Adipocyte (in vitro differentiated cells): ENCODE measurements around the gene SIGLEC8.
"Not testable (repeated sequence)": the region's sequence is repeated elsewhere in the genome, so short reads cannot be mapped to it uniquely, and the experiment has no call there.

Source experiments
- DNase-seq: peaks from one replicate; pipeline ENCODE4 v3.0.0-alpha.2; 2015; ENCODE audit warnings: low read depth
- H3K27me3 ChIP-seq: replicated peaks from 2 replicates; pipeline ENCODE4 v1.7.0; 2013; ENCODE audit warnings: mild to moderate bottlenecking, low read length, moderate library complexity; ENCODE audit not compliant: control insufficient read depth, insufficient read depth
- H3K36me3 ChIP-seq: 2 replicates; pipeline ENCODE4 v1.7.0; 2013; ENCODE audit warnings: low read length, mild to moderate bottlenecking, moderate library complexity; ENCODE audit not compliant: control insufficient read depth, insufficient read depth, severe bottlenecking
- H3K4me1 ChIP-seq: 2 replicates; pipeline ENCODE4 v1.7.0; 2013; ENCODE audit warnings: mild to moderate bottlenecking, low read length, moderate library complexity; ENCODE audit not compliant: control insufficient read depth, insufficient read depth
- H3K4me3 ChIP-seq: 2 replicates; pipeline ENCODE4 v1.7.0; 2013; ENCODE audit warnings: mild to moderate bottlenecking, low read length, moderate library complexity
- H3K9ac ChIP-seq: 2 replicates; pipeline ENCODE4 v1.7.0; 2013; ENCODE audit warnings: mild to moderate bottlenecking, low read length, moderate library complexity
- H3K9me3 ChIP-seq: 2 replicates; pipeline ENCODE4 v1.7.0; 2013; ENCODE audit warnings: mild to moderate bottlenecking, low read length, moderate library complexity; ENCODE audit not compliant: control insufficient read depth

Gene SIGLEC8

GRCh38 chr19:51458051-51458645, at the start of gene SIGLEC8:
Gene SIGLEC8 (minus strand): TSS chr19:51458454. CDS start chr19:51458387, 67 bp downstream.
- H3K36me3 ChIP-seq, result no peaks in the 10 kb centered on the region
- H3K27me3 ChIP-seq, result peaks cover 20% of the 10 kb centered on the region
- no peak for DNase-seq
- no peak within 1 kb of the TSS for H3K4me3 ChIP-seq
- H3K9me3 ChIP-seq, result no peaks in the 10 kb centered on the region
- H3K4me1 ChIP-seq, result no peaks in the 10 kb centered on the region
- H3K9ac ChIP-seq, result no peak within 1 kb of the TSS

DNA sequence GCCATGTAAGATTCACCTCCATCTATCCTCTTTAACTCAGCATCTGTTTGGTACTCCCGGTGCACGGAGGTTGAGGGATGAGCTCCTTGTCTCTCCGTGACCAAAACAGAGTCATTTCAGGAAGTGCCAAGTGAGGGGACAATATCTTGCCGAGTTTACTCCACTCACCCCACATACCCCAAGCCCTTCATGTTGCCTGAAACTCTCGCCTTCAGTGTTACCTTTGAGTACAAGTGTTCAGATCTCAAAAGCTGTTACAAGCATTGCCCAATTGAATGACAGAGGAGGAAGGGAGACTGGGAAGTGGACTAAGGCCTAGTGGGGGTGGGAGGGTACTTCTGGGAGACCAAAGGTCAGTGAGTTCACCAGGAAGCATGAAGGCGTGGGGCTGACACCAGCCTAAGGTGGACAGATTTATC, 49.4 kb upstream of the SIGLEC8 start:
- Histone ChIP-seq H3K4me3 (no peak overlapping the region), H3K4me1 (no peaks in the 10 kb centered on the region), H3K9ac (no peak overlapping the region), H3K27me3 (peaks cover 5% of the 10 kb centered on the region), H3K9me3 (peaks cover 8% of the 10 kb centered on the region), H3K36me3 (no peaks in the 10 kb centered on the region)
- no peak for DNase-seq

DNA sequence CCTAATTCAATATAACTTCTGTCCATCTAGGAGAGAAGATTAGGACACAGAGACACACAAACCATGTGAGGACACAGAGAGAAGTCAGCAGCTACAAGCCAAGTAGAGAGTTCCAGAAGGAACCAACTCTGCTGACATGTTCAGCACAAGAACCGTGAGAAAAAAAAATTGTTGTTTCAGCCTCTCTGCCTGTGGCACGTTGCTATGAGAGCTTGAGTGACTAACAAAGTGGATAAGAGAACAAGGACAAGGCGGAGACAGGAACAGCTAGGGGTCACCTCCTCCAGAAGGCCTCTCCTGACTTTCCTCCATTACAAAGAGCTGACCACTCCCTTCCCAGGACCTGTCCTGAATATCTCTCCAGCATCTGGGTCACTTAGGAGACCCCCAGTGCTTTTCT, 48.9 kb upstream of the SIGLEC8 start:
- no peaks in the 10 kb centered on the region for H3K4me1 ChIP-seq
- H3K4me3 ChIP-seq, result no peak overlapping the region
- H3K27me3 ChIP-seq, result peaks cover 5% of the 10 kb centered on the region
- no peak for DNase-seq
- H3K9ac ChIP-seq, result no peak overlapping the region
- H3K36me3 ChIP-seq, result no peaks in the 10 kb centered on the region
- peaks cover 8% of the 10 kb centered on the region for H3K9me3 ChIP-seq

- DNase-seq, result no peak
- Histone ChIP-seq H3K9ac (no peak overlapping the region), H3K4me1 (no peaks in the 10 kb centered on the region), H3K4me3 (no peak overlapping the region), H3K36me3 (no peaks in the 10 kb centered on the region), H3K27me3 (peaks cover 10% of the 10 kb centered on the region), H3K9me3 (peaks cover 8% of the 10 kb centered on the region)
Observed at GRCh38 chr19:51505904-51506303, 47.6 kb upstream of the SIGLEC8 start.

DNA sequence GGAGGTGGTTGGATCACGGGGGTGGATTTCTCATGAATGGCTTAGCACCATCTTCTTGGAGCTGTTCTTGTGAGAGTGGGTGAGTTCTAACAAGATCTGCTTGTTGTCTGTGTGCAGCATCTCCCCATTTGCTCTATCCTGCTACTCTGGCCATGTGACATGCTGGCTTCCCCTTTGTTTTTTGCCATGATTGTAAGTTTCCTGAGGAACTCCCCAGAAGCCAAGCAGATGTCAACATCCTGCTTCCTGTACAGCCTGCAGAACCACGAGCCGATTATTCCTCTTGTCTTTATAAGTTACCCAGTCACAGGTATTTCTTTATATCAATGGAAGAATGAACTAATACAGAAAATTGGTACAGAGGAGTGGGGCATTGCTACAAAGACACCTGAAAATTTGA, 45.6 kb upstream of the SIGLEC8 start:
- no peak overlapping the region for H3K9ac ChIP-seq
- no peaks in the 10 kb centered on the region for H3K4me1 ChIP-seq
- peaks cover 4% of the 10 kb centered on the region for H3K27me3 ChIP-seq
- peaks cover 8% of the 10 kb centered on the region for H3K9me3 ChIP-seq
- H3K4me3 ChIP-seq, result no peak overlapping the region
- H3K36me3 ChIP-seq, result no peaks in the 10 kb centered on the region
- DNase-seq, result no peak

- DNase-seq, result no peak
- Histone ChIP-seq H3K4me1 (no peaks in the 10 kb centered on the region), H3K27me3 (peaks cover 4% of the 10 kb centered on the region), H3K36me3 (no peaks in the 10 kb centered on the region), H3K9me3 (peaks cover 8% of the 10 kb centered on the region), H3K9ac (no peak overlapping the region), H3K4me3 (no peak overlapping the region)
Observed at GRCh38 chr19:51503286-51503817, 45.1 kb upstream of the SIGLEC8 start.

- H3K27me3 ChIP-seq, result peaks cover 10% of the 10 kb centered on the region
- no peaks in the 10 kb centered on the region for H3K36me3 ChIP-seq
- no peak within 1 kb of the TSS for H3K4me3 ChIP-seq
- H3K9ac ChIP-seq, result no peak within 1 kb of the TSS
- no peak for DNase-seq
- peaks cover 8% of the 10 kb centered on the region for H3K9me3 ChIP-seq
- H3K4me1 ChIP-seq, result no peaks in the 10 kb centered on the region
Observed at GRCh38 chr19:51501594-51502263, 43.5 kb upstream of the SIGLEC8 start, which contains the start of gene SIGLEC12. Gene SIGLEC12 (minus strand): TSS chr19:51501800. CDS start chr19:51501733, 67 bp downstream.

- H3K9me3 ChIP-seq, DNase-seq, H3K4me1 ChIP-seq, H3K9ac ChIP-seq, H3K27me3 ChIP-seq, H3K36me3 ChIP-seq, H3K4me3 ChIP-seq: not testable (repeated sequence)
Observed at GRCh38 chr19:51500931-51501330, 42.7 kb upstream of the SIGLEC8 start.

- Histone ChIP-seq H3K4me3 (no peak overlapping the region), H3K36me3 (no peaks in the 10 kb centered on the region), H3K9me3 (no peaks in the 10 kb centered on the region), H3K27me3 (peaks cover 10% of the 10 kb centered on the region), H3K9ac (no peak overlapping the region), H3K4me1 (no peaks in the 10 kb centered on the region)
- DNase-seq, result no peak
Observed at GRCh38 chr19:51497666-51498065, 39.4 kb upstream of the SIGLEC8 start.

DNA sequence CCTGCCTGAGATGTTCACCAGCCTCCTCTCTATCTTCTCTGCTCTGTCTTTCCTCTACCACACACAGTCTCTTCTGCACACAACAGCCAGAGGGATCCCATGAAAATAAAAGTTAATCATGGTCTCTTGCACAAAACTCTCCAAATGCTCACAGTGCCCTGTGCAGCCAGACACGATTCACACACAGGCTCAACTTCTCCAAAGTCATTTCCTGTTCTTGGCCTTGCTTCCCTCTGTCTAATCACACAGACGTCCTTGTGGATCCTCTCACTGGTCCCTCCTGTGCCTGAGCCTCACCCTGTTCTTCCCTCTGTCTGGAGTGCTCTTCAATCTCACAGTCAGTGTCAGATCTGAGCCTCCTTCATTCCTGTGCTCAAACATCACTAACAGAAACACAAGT, 35.5 kb upstream of the SIGLEC8 start:
- Histone ChIP-seq H3K27me3 (peaks cover 5% of the 10 kb centered on the region), H3K4me1 (no peaks in the 10 kb centered on the region), H3K36me3 (no peaks in the 10 kb centered on the region), H3K4me3 (no peak overlapping the region), H3K9me3 (no peaks in the 10 kb centered on the region), H3K9ac (no peak overlapping the region)
- no peak for DNase-seq

DNA sequence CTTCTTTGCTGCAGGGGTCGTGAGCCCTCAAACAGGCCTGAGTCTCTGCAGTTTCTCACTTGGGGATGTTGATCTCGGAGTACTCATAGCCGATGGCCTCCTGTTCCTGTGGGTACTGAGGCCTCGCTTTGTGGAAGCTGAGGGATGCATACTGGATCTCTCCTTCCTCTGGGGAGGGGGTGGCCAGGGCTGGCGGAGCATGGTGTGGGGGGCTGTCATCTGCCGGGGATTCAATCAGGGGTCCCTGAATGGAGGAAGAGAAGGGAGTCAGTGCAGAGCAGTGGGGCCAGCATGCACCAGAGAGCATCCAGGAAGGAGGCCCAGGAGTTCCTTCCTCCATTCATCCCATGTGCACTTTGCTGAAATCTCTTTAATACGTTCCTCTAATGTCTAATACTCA, 33.3 kb upstream of the SIGLEC8 start:
- no peaks in the 10 kb centered on the region for H3K9me3 ChIP-seq
- no peak for DNase-seq
- no peak overlapping the region for H3K4me3 ChIP-seq
- no peaks in the 10 kb centered on the region for H3K4me1 ChIP-seq
- H3K36me3 ChIP-seq, result no peaks in the 10 kb centered on the region
- H3K9ac ChIP-seq, result no peak overlapping the region
- H3K27me3 ChIP-seq, result no peaks in the 10 kb centered on the region
